Esophagus muscularis mucosa (tissue), 4 donors: ENCODE measurements around the gene ANGPT4.

Experiments used
- CTCF ChIP-seq, 3 experiments: fragments of 200-600 bp in 2 of 3; fragments of 450-650 bp in 1 of 3; sonication (generic) in 2 of 3; IDR thresholded peaks; one replicate each; pipeline ENCODE4 v1.5.1; 2017 to 2019; ENCODE audit warnings: antibody characterized with exemption in 3 of 3, mild to moderate bottlenecking in 2 of 3, moderate library complexity in 1 of 3
- EP300 ChIP-seq: sonication (generic); formaldehyde crosslinking; IDR thresholded peaks from one replicate; pipeline ENCODE4 v1.6.1; 2017; ENCODE audit warnings: antibody characterized with exemption
- POLR2A ChIP-seq: fragments of 450-650 bp; IDR thresholded peaks from one replicate; pipeline ENCODE4 v1.6.1; 2017; ENCODE audit warnings: antibody characterized with exemption, moderate library complexity, mild to moderate bottlenecking, low read depth
- POLR2AphosphoS5 ChIP-seq, 2 donors: sonication (generic); formaldehyde crosslinking; IDR thresholded peaks; one replicate each; pipeline ENCODE4 v1.6.1; 2017; ENCODE audit warnings: antibody characterized with exemption in 2 of 2

- TF ChIP-seq CTCF (IDR thresholded peaks at IDR 0.05) (peak; percentile 89 to 95 (median 89)), EP300 (no peak), POLR2A (no peak), POLR2AphosphoS5 (IDR thresholded peaks at IDR 0.05) (no peak)
Measured at GRCh38 chr20:956330-956951, 40.3 kb upstream of the ANGPT4 start.
